NCI-H2029 (cell line): ENCODE measurements around the gene CIAO2A.
"Not testable (repeated sequence)": the region's sequence is repeated elsewhere in the genome, so short reads cannot be mapped to it uniquely, and the experiment has no call there.

Experiments
- DNase-seq: peaks from one replicate; lab custom pipeline; 2025; lab: John Stamatoyannopoulos, UW

CIAO2A gene

GRCh38 chr15:64070965-64071851 lies 22.4 kb downstream of the CIAO2A start:
- no peak for DNase-seq

- no peak for DNase-seq
Measured at GRCh38 chr15:64070106-64070505, 23.5 kb downstream of the CIAO2A start.

GRCh38 chr15:64068133-64068532 lies 25.5 kb downstream of the CIAO2A start:
- no peak for DNase-seq

- DNase-seq, result peak; percentile 12
Measured at GRCh38 chr15:64067564-64068030, 26.0 kb downstream of the CIAO2A start.

GRCh38 chr15:64066451-64066850 lies 27.2 kb downstream of the CIAO2A start:
- no peak for DNase-seq

GRCh38 chr15:64060716-64061115 lies 32.9 kb downstream of the CIAO2A start:
- DNase-seq, result no peak

GRCh38 chr15:64059104-64059503 lies 34.5 kb downstream of the CIAO2A start:
- not testable (repeated sequence) for DNase-seq

- no peak for DNase-seq
Measured at GRCh38 chr15:64058279-64058678, 35.4 kb downstream of the CIAO2A start.

GRCh38 chr15:64053674-64054073 lies 40.0 kb downstream of the CIAO2A start:
- DNase-seq, result not testable (repeated sequence)

- no peak for DNase-seq
Measured at GRCh38 chr15:64052925-64053491, 40.6 kb downstream of the CIAO2A start.

- no peak for DNase-seq
Measured at GRCh38 chr15:64051407-64052259, 42.0 kb downstream of the CIAO2A start.

GRCh38 chr15:64051093-64051402 lies 42.6 kb downstream of the CIAO2A start:
- no peak for DNase-seq

- DNase-seq, result peak; percentile 84
Measured at GRCh38 chr15:64050281-64051092, 43.2 kb downstream of the CIAO2A start.

- no peak for DNase-seq
Measured at GRCh38 chr15:64048781-64049460, 44.7 kb downstream of the CIAO2A start.

- DNase-seq, result peak; percentile 14
Measured at GRCh38 chr15:64046421-64047153, 47.1 kb downstream of the CIAO2A start, which contains the start of gene DAPK2. DAPK2 (minus strand) TSS chr15:64046485; CDS start chr15:64040261, 6,224 bp downstream.

GRCh38 chr15:64045774-64046420 lies 47.7 kb downstream of the CIAO2A start:
- DNase-seq, result no peak

GRCh38 chr15:64045101-64045435 lies 48.6 kb downstream of the CIAO2A start:
- no peak for DNase-seq

GRCh38 chr15:64044300-64045100 lies 49.1 kb downstream of the CIAO2A start:
- no peak for DNase-seq
